HEK293 (cell line): ENCODE data around the gene SMIM38.

Experiments used
- CTCF ChIA-PET: fragments of 350-600 bp; formaldehyde crosslinking; extraction: SDS; loops from one replicate; lab custom pipeline; 2021; ENCODE audit warnings: antibody characterized with exemption; lab: Yijun Ruan, JAX
- POLR2A ChIA-PET: fragments of 300-600 bp; formaldehyde crosslinking; extraction: SDS; loops from one replicate; lab custom pipeline; 2020; ENCODE audit warnings: antibody characterized with exemption, inconsistent platforms; lab: Yijun Ruan, JAX
- H3K27ac ChIP-seq: fragments of 200-500 bp; sonication (Bioruptor generic); 2 replicates; pipeline ENCODE4 v1.5.1; 2014; ENCODE audit warnings: low read depth, low read length, control low read depth, inconsistent platforms; ENCODE audit errors: extremely low read depth
- H3K36me3 ChIP-seq, 2 experiments: fragments of 200-500 bp in 1 of 2; sonication (Bioruptor generic) in 1 of 2; 1 replicate in 1 of 2; 2 replicates in 1 of 2; pipeline ENCODE4 v1.5.1; 2014 to 2017; ENCODE audit warnings: inconsistent platforms in 2 of 2, low read length in 2 of 2; ENCODE audit not compliant: control insufficient read depth in 2 of 2, insufficient read depth in 1 of 2
- H3K4me1 ChIP-seq: fragments of 200-500 bp; sonication (Bioruptor generic); 2 replicates; pipeline ENCODE4 v1.5.1; 2014; ENCODE audit warnings: mild to moderate bottlenecking, low read length, inconsistent platforms; ENCODE audit not compliant: control insufficient read depth, insufficient read depth
- H3K4me3 ChIP-seq: 2 replicates; pipeline ENCODE4 v1.5.1; 2011; ENCODE audit warnings: low read depth, mild to moderate bottlenecking, control low read depth, low read length, moderate library complexity
- H3K9me3 ChIP-seq: fragments of 200-500 bp; sonication (Bioruptor generic); 2 replicates; pipeline ENCODE4 v1.5.1; 2014; ENCODE audit warnings: low read depth, low read length, inconsistent platforms; ENCODE audit not compliant: control insufficient read depth, insufficient read depth
- HOXD13 ChIP-seq: sonication (generic); formaldehyde crosslinking; IDR thresholded peaks from 2 replicates; pipeline ENCODE4 v1.8.0; 2022; ENCODE audit warnings: missing genetic modification reagents, borderline replicate concordance
- KLF17 ChIP-seq: fragments of 450-650 bp; formaldehyde crosslinking; IDR thresholded peaks from 2 replicates; pipeline ENCODE4 v1.5.1; 2016; ENCODE audit warnings: missing biosample characterization, missing genetic modification characterization
- KLF7 ChIP-seq: fragments of 450-650 bp; formaldehyde crosslinking; IDR thresholded peaks from 2 replicates; pipeline ENCODE4 v1.5.1; 2016; ENCODE audit warnings: missing biosample characterization, missing genetic modification characterization, borderline replicate concordance
- KLF8 ChIP-seq: fragments of 450-650 bp; formaldehyde crosslinking; IDR thresholded peaks from 2 replicates; pipeline ENCODE4 v1.5.1; 2016; ENCODE audit warnings: missing biosample characterization, missing genetic modification characterization
- PRDM4 ChIP-seq: fragments of 450-650 bp; formaldehyde crosslinking; IDR thresholded peaks from 2 replicates; pipeline ENCODE4 v1.5.1; 2017; ENCODE audit warnings: missing biosample characterization, missing genetic modification characterization
- SCRT2 ChIP-seq: fragments of 450-650 bp; formaldehyde crosslinking; IDR thresholded peaks from 2 replicates; pipeline ENCODE4 v1.5.1; 2016; ENCODE audit warnings: missing biosample characterization, missing genetic modification characterization
- SETDB1 ChIP-seq: IDR thresholded peaks from one replicate; pipeline ENCODE4 v1.6.1; 2017; ENCODE audit warnings: mild to moderate bottlenecking, low read length, moderate library complexity, mixed read lengths; ENCODE audit not compliant: insufficient read length
- ZFP3 ChIP-seq: fragments of 450-650 bp; formaldehyde crosslinking; IDR thresholded peaks from 2 replicates; pipeline ENCODE4 v1.5.1; 2016; ENCODE audit warnings: low read depth, missing biosample characterization, missing genetic modification characterization
- ZNF146 ChIP-seq: fragments of 450-650 bp; formaldehyde crosslinking; IDR thresholded peaks from 2 replicates; pipeline ENCODE4 v1.5.1; 2016; ENCODE audit warnings: missing biosample characterization, missing genetic modification characterization
- ZNF324 ChIP-seq: fragments of 450-650 bp; formaldehyde crosslinking; IDR thresholded peaks from 2 replicates; pipeline ENCODE4 v1.5.1; 2016; ENCODE audit warnings: missing biosample characterization, missing genetic modification characterization
- ZNF341 ChIP-seq: fragments of 450-650 bp; formaldehyde crosslinking; IDR thresholded peaks from 2 replicates; pipeline ENCODE4; 2016; ENCODE audit warnings: low read depth, missing biosample characterization, missing genetic modification characterization
- ZNF354C ChIP-seq: fragments of 450-650 bp; formaldehyde crosslinking; IDR thresholded peaks from 2 replicates; pipeline ENCODE4 v1.5.1; 2016; ENCODE audit warnings: missing biosample characterization, missing genetic modification characterization, low read depth, borderline replicate concordance
- ZNF394 ChIP-seq: fragments of 450-650 bp; formaldehyde crosslinking; IDR thresholded peaks from 2 replicates; pipeline ENCODE4 v1.5.1; 2016; ENCODE audit warnings: missing biosample characterization, missing genetic modification characterization, mild to moderate bottlenecking, moderate library complexity, borderline replicate concordance
- ZNF510 ChIP-seq: fragments of 450-650 bp; formaldehyde crosslinking; IDR thresholded peaks from 2 replicates; pipeline ENCODE4 v1.5.1; 2018; ENCODE audit warnings: mild to moderate bottlenecking, missing genetic modification characterization, missing biosample characterization; ENCODE audit not compliant: insufficient replicate concordance
- ZNF549 ChIP-seq: fragments of 450-650 bp; IDR thresholded peaks from 2 replicates; pipeline ENCODE4 v1.5.1; 2018; ENCODE audit warnings: missing biosample characterization, missing genetic modification characterization, mild to moderate bottlenecking, inconsistent platforms, moderate library complexity
- ZNF580 ChIP-seq: fragments of 450-650 bp; formaldehyde crosslinking; IDR thresholded peaks from 2 replicates; pipeline ENCODE4 v1.5.1; 2016; ENCODE audit warnings: missing biosample characterization, missing genetic modification characterization
- ZNF626 ChIP-seq: fragments of 450-650 bp; sonication (Bioruptor Pico); formaldehyde crosslinking; IDR thresholded peaks from 2 replicates; pipeline ENCODE4 v1.5.1; 2018; ENCODE audit warnings: missing biosample characterization, missing genetic modification characterization, inconsistent platforms

The SMIM38 gene

GRCh38 chr11:69114811-69115523, 40.8 kb upstream of the SMIM38 start:
- no peak for TF ChIP-seq PRDM4 (tag by site-specific recombination)
- TF ChIP-seq SCRT2 (tag by site-specific recombination): peak; percentile 41; the same call in 1 of the 2 replicates
- CTCF ChIA-PET: interaction anchor here (1.6 to 1.7 kb wide), 2 partner anchors 14 to 16 kb away, joined by 6 read pairs; no protein-coding TSS in a partner anchor
- no peak overlapping the region for H3K4me3 ChIP-seq
- H3K9me3 ChIP-seq: no peaks in the 10 kb centered on the region
- no peaks in the 10 kb centered on the region for H3K4me1 ChIP-seq
- no peaks in the 10 kb centered on the region for H3K36me3 ChIP-seq
- POLR2A ChIA-PET: no interaction called here
- no peak overlapping the region for H3K27ac ChIP-seq

GRCh38 chr11:69115586-69116560, 39.9 kb upstream of the SMIM38 start:
- ChIA-PET CTCF (interaction anchor here (1.7 kb wide), 1 partner anchor 16 kb away, joined by 6 read pairs; no protein-coding TSS in a partner anchor), POLR2A (no interaction called here)
- no peaks in the 10 kb centered on the region for H3K36me3 ChIP-seq
- no peaks in the 10 kb centered on the region for H3K9me3 ChIP-seq
- no peak for TF ChIP-seq ZNF341 (tag by site-specific recombination)
- TF ChIP-seq ZNF324: no peak
- no peak for TF ChIP-seq SETDB1
- TF ChIP-seq, all 188 proteins: peak for 0
- no peak overlapping the region for H3K27ac ChIP-seq
- no peaks in the 10 kb centered on the region for H3K4me1 ChIP-seq
- H3K4me3 ChIP-seq: no peak overlapping the region

- no peaks in the 10 kb centered on the region for H3K9me3 ChIP-seq
- POLR2A ChIA-PET: no interaction called here
- H3K27ac ChIP-seq: no peak overlapping the region
- CTCF ChIA-PET: no interaction called here
- no peaks in the 10 kb centered on the region for H3K36me3 ChIP-seq
- H3K4me3 ChIP-seq: no peak overlapping the region
- TF ChIP-seq ZNF394 (tag by site-specific recombination) (no peak), ZNF354C (tag by site-specific recombination) (no peak), ZNF549 (tag by site-specific recombination) (no peak)
- H3K4me1 ChIP-seq: no peaks in the 10 kb centered on the region
These were observed 39.1 kb upstream of the SMIM38 start for GRCh38 chr11:69116671-69117070.

GRCh38 chr11:69119190-69119589, 36.5 kb upstream of the SMIM38 start:
- Histone ChIP-seq H3K9me3 (no peaks in the 10 kb centered on the region), H3K4me3 (no peak overlapping the region), H3K36me3 (no peaks in the 10 kb centered on the region), H3K4me1 (no peaks in the 10 kb centered on the region), H3K27ac (no peak overlapping the region)
- CTCF ChIA-PET: interaction anchor here (0.8 kb wide), 1 partner anchor 565 kb away, joined by 4 read pairs; no protein-coding TSS in a partner anchor
- POLR2A ChIA-PET: no interaction called here
- TF ChIP-seq KLF17: 0 out of 2 replicates have a peak, but pooled peaks have one; percentile 30
- peak; percentile 53 for TF ChIP-seq SETDB1
- no peak for TF ChIP-seq ZFP3 (tag by site-specific recombination)
- TF ChIP-seq KLF8 (tag by site-specific recombination): peak; percentile 85
- TF ChIP-seq ZNF580 (tag by site-specific recombination): peak; percentile 91
- TF ChIP-seq KLF7: peak; percentile 44; the same call in 1 of the 2 replicates
- TF ChIP-seq HOXD13 (CRISPR knock-in tag): no peak
- TF ChIP-seq ZNF626 (tag by site-specific recombination): no peak
- no peak for TF ChIP-seq ZNF510 (tag by site-specific recombination)
- TF ChIP-seq ZNF146: no peak
